Neuronal stem cell (in vitro differentiated cells): Measurements from ENCODE around the gene OGFOD2.

Experiments
- DNase-seq: peaks from one replicate; pipeline ENCODE4 v3.0.0-alpha.2; 2013; ENCODE audit warnings: low spot score
- H2AFZ ChIP-seq: one replicate; pipeline ENCODE4 v1.6.1; 2013; ENCODE audit warnings: mild to moderate bottlenecking, low read length, inconsistent platforms
- H2AK5ac ChIP-seq: 2 replicates; pipeline ENCODE4 v1.6.1; 2013; ENCODE audit warnings: low read depth, mild to moderate bottlenecking, inconsistent platforms, low read length, moderate library complexity, mixed read lengths
- H2BK120ac ChIP-seq: 2 replicates; pipeline ENCODE4 v1.6.1; 2013; ENCODE audit warnings: low read depth, mild to moderate bottlenecking, inconsistent platforms, low read length, moderate library complexity, mixed read lengths
- H2BK12ac ChIP-seq: one replicate; pipeline ENCODE4 v1.6.1; 2013; ENCODE audit warnings: low read length, inconsistent platforms
- H2BK15ac ChIP-seq: 2 replicates; pipeline ENCODE4 v1.6.1; 2013; ENCODE audit warnings: mild to moderate bottlenecking, low read length, inconsistent platforms, mixed read lengths
- H2BK5ac ChIP-seq: one replicate; pipeline ENCODE4 v1.6.1; 2013; ENCODE audit warnings: inconsistent platforms, mild to moderate bottlenecking, low read length, moderate library complexity
- H3K14ac ChIP-seq: one replicate; pipeline ENCODE4 v1.6.1; 2013; ENCODE audit warnings: low read length, inconsistent platforms
- H3K18ac ChIP-seq: 2 replicates; pipeline ENCODE4 v1.6.1; 2013; ENCODE audit warnings: low read length, inconsistent platforms
- H3K23ac ChIP-seq: 2 replicates; pipeline ENCODE4 v1.6.1; 2013; ENCODE audit warnings: low read depth, mild to moderate bottlenecking, mixed read lengths, low read length, inconsistent platforms; ENCODE audit not compliant: poor library complexity
- H3K27ac ChIP-seq: replicated peaks from 3 replicates; pipeline ENCODE4 v1.5.1; 2013; ENCODE audit warnings: low read length, inconsistent platforms
- H3K27me3 ChIP-seq, 3 experiments: 2 replicates each; pipeline ENCODE4 v1.6.1; 2013; ENCODE audit warnings: low read length in 3 of 3, mild to moderate bottlenecking in 2 of 3, inconsistent platforms in 1 of 3, low read depth in 1 of 3, mixed read lengths in 1 of 3, moderate library complexity in 1 of 3; ENCODE audit not compliant: control insufficient read depth in 3 of 3, insufficient read depth in 3 of 3
- H3K36me3 ChIP-seq, 2 donors: replicated peaks in 1 of 2; 2 replicates each; pipeline ENCODE4 v1.6.1; 2013; ENCODE audit warnings: low read length in 2 of 2; ENCODE audit not compliant: control insufficient read depth in 2 of 2, insufficient read depth in 2 of 2
- H3K4ac ChIP-seq: 2 replicates; pipeline ENCODE4 v1.6.1; 2013; ENCODE audit warnings: inconsistent platforms, mild to moderate bottlenecking, low read length, moderate library complexity
- H3K4me1 ChIP-seq, 2 donors: 1 replicate in 1 of 2; 2 replicates in 1 of 2; pipeline ENCODE4 v1.6.1; 2013; ENCODE audit warnings: low read length in 2 of 2, low read depth in 1 of 2; ENCODE audit not compliant: control insufficient read depth in 2 of 2, insufficient read depth in 1 of 2
- H3K4me2 ChIP-seq: one replicate; pipeline ENCODE4 v1.6.1; 2013; ENCODE audit warnings: mild to moderate bottlenecking, low read length, inconsistent platforms; ENCODE audit not compliant: insufficient read depth, poor library complexity, severe bottlenecking
- H3K4me3 ChIP-seq, 2 donors: 2 replicates each; pipeline ENCODE4 v1.5.1; 2013; ENCODE audit warnings: low read length in 2 of 2, mild to moderate bottlenecking in 2 of 2, inconsistent platforms in 1 of 2, moderate library complexity in 1 of 2
- H3K79me1 ChIP-seq: one replicate; pipeline ENCODE4 v1.6.1; 2013; ENCODE audit warnings: low read depth, mild to moderate bottlenecking, inconsistent platforms, low read length, moderate library complexity
- H3K9ac ChIP-seq: one replicate; pipeline ENCODE4 v1.6.1; 2013; ENCODE audit warnings: mild to moderate bottlenecking, low read depth, low read length, inconsistent platforms; ENCODE audit not compliant: poor library complexity
- H3K9me3 ChIP-seq, 2 donors: replicated peaks in 1 of 2; 2 replicates each; pipeline versions ENCODE3 to v1.6.1; 2013; ENCODE audit warnings: low read length in 2 of 2, mild to moderate bottlenecking in 2 of 2, inconsistent platforms in 1 of 2, low read depth in 1 of 2, mixed read lengths in 1 of 2, moderate library complexity in 1 of 2; ENCODE audit not compliant: control insufficient read depth in 2 of 2, insufficient read depth in 1 of 2
- H4K8ac ChIP-seq: one replicate; pipeline ENCODE4 v1.6.1; 2013; ENCODE audit warnings: low read depth, mild to moderate bottlenecking, inconsistent platforms, low read length, moderate library complexity
- H4K91ac ChIP-seq: one replicate; pipeline ENCODE4 v1.6.1; 2013; ENCODE audit warnings: low read length, low read depth, mild to moderate bottlenecking, inconsistent platforms; ENCODE audit not compliant: poor library complexity
- WGBS, 2 donors: extraction: QIAGEN DNeasy Blood & Tissue Kit; methylation state at CpG; one replicate each; pipeline ENCODE4 v1.1.7; 2013; ENCODE audit warnings: missing lambda C conversion rate in 2 of 2, mixed read lengths in 1 of 2; ENCODE audit not compliant: insufficient read length in 2 of 2, insufficient replicate concordance in 1 of 2; ENCODE audit errors: extremely low coverage in 2 of 2; 5-methylcytosine and 5-hydroxymethylcytosine counted together

Gene OGFOD2

GRCh38 chr12:122990561-122990960 lies 15.5 kb downstream of the OGFOD2 start:
- Histone ChIP-seq H3K27me3 (no peaks in the 10 kb centered on the region), H4K8ac (peak overlapping the region; percentile 3), H2AFZ (no peak overlapping the region), H2BK15ac (peak overlapping the region; percentile 58), H3K4me2 (no peak overlapping the region), H3K27ac (no peak overlapping the region), H3K9me3 (no peaks in the 10 kb centered on the region), H2BK120ac (no peak overlapping the region), H2BK12ac (no peak overlapping the region), H4K91ac (no peak overlapping the region), H3K4me1 (no peaks in the 10 kb centered on the region), H3K36me3 (peaks cover 0 to 17% of the 10 kb centered on the region in 2 donors), H3K18ac (peak overlapping the region; percentile 48), H3K79me1 (peaks cover 3% of the 10 kb centered on the region), H3K9ac (peak overlapping the region; percentile 84), H3K4ac (no peak overlapping the region), H2BK5ac (peak overlapping the region; percentile 3), H3K4me3 (no peak overlapping the region), H2AK5ac (peak overlapping the region; percentile 84), H3K23ac (peak overlapping the region; percentile 65), H3K14ac (peak overlapping the region; percentile 9)
- no CpG with 5 or more reads among the region's 13 CpGs for WGBS, 2 donors
- no peak for DNase-seq

DNA sequence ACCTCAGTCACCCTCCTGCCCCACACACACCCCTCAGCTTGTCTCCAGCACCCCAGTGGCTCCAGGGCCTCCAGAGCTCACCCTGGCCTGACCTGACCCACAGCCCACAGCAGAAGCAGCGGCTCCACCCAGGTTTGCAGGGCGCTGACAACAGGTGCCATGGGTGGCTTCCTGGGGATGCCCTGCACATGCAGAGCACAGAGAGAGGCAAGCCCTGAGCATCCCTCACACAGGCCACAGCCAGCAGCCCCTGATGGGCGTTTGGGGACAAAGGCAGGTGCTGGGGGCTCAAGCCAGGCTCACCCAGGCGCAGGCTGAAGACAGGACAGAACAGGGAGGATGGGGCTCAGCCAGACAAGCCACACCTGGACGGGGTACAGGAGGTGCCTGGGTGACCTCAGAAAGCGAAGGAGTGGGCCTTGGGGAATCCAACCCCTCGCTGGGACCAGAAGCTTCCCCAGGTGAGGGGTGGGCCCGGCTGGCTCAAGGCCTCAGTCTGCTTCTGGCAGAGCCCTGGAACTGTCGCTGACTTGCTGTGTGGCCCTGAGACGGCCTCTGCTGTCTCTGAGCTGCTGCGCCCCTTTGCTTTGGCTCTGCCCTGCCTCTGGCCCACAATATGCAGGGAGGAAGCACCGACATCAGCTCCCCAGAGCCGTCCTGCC lies 16.0 kb downstream of the OGFOD2 start:
- no CpG with 5 or more reads among the region's 13 CpGs for WGBS, 2 donors
- Histone ChIP-seq H3K4me3 (no peak overlapping the region), H3K36me3 (peaks cover 0 to 17% of the 10 kb centered on the region in 2 donors), H2BK120ac (peak overlapping the region; percentile 61), H3K18ac (peak overlapping the region; percentile 48), H2AFZ (no peak overlapping the region), H3K14ac (no peak overlapping the region), H3K4ac (no peak overlapping the region), H3K4me2 (no peak overlapping the region), H3K79me1 (peaks cover 3% of the 10 kb centered on the region), H3K27me3 (no peaks in the 10 kb centered on the region), H3K27ac (no peak overlapping the region), H4K8ac (peak overlapping the region; percentile 92), H3K9me3 (no peaks in the 10 kb centered on the region), H2AK5ac (peak overlapping the region; percentile 75), H3K4me1 (no peaks in the 10 kb centered on the region), H3K23ac (peak overlapping the region; percentile 65), H2BK5ac (peak overlapping the region; percentile 87), H3K9ac (peak overlapping the region; percentile 84), H2BK12ac (peak overlapping the region; percentile 58), H4K91ac (no peak overlapping the region), H2BK15ac (peak overlapping the region; percentile 67)
- DNase-seq: no peak

DNA sequence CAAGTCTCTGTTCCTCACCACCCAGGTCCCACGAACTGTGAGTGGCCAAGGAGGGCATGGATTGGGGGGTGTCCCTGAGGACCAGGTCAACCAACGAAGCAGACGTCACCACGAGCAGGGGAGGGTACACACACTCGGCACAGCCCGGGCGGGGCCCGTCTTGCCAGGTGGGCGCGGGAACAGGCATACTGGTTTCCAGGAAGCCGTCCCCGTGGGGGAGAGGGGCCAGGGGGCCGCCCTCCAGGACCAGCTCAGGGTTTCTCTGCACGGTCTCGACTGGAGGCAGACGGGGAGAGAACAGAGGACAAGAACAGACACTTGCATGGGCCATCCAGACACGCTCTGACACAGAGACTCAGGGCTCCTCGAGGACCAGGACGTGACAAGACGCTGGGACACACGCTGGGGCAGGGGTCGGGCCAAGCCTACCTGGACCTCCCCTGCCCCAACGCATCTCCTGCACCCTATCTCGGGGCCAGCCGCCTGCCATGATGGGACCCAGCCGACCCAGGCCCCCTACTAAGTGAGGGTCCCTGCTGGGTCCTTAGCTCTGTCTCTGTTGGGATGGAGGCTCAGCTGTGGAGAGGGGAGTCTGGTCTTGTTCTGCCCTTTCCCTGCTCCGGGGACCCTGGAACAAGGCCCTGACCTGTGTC lies 16.7 kb downstream of the OGFOD2 start:
- no peak overlapping the region for H4K91ac ChIP-seq
- no CpG with 5 or more reads among the region's 27 CpGs for WGBS, 2 donors

DNA sequence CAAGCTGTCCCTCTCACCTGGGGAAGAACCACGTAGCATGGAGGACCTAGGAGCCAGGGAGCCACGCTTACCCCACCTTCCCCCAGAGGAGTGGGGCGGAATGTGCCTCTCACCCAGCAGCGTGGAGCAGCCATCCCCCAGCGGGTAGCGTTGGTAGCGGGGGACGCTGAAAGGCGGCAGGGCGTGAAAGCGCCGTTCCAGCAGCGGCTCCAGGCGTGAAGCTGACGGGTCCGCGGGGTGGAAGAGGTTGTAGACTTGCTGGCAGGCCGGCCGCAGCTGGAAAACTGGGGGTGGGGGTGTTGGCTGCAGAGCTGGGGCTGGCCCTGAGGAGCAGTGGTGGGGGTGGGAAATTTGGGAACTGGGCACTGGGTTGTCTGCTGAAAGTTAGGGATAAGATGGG lies 17.3 kb downstream of the OGFOD2 start:
- Histone ChIP-seq H4K8ac (peak overlapping the region; percentile 82), H2BK12ac (no peak overlapping the region), H3K4me1 (no peaks in the 10 kb centered on the region), H3K4ac (no peak overlapping the region), H2BK5ac (no peak overlapping the region), H3K9ac (peak overlapping the region; percentile 21), H3K79me1 (peaks cover 2% of the 10 kb centered on the region), H4K91ac (no peak overlapping the region), H3K4me3 (no peak overlapping the region), H3K36me3 (peaks cover 0 to 12% of the 10 kb centered on the region in 2 donors), H3K27ac (no peak overlapping the region), H3K9me3 (no peaks in the 10 kb centered on the region), H3K23ac (no peak overlapping the region), H2BK15ac (no peak overlapping the region), H2BK120ac (no peak overlapping the region), H2AFZ (no peak overlapping the region), H3K18ac (no peak overlapping the region), H2AK5ac (no peak overlapping the region), H3K27me3 (no peaks in the 10 kb centered on the region), H3K4me2 (no peak overlapping the region), H3K14ac (peak overlapping the region; percentile 75)
- DNase-seq: no peak
- WGBS, 2 donors: no CpG with 5 or more reads among the region's 19 CpGs

More for the DNA sequence above, 16.7 kb downstream of the OGFOD2 start:
- Histone ChIP-seq H3K9me3 (no peaks in the 10 kb centered on the region), H3K4ac (no peak overlapping the region), H2BK5ac (peak overlapping the region; percentile 87), H2BK12ac (peak overlapping the region; percentile 84), H3K4me3 (no peak overlapping the region), H2AK5ac (peak overlapping the region; percentile 81), H3K4me1 (no peaks in the 10 kb centered on the region), H3K27me3 (no peaks in the 10 kb centered on the region), H3K14ac (no peak overlapping the region), H3K79me1 (peaks cover 3% of the 10 kb centered on the region), H4K8ac (peak overlapping the region; percentile 92), H3K27ac (no peak overlapping the region), H2AFZ (no peak overlapping the region), H3K23ac (no peak overlapping the region), H3K36me3 (peaks cover 0 to 16% of the 10 kb centered on the region in 2 donors), H2BK120ac (no peak overlapping the region), H2BK15ac (peak overlapping the region; percentile 67), H3K18ac (peak overlapping the region; percentile 38), H3K9ac (no peak overlapping the region), H3K4me2 (no peak overlapping the region)
- DNase-seq: no peak
